HG03135 (cell line): ENCODE results near the gene NDUFA13.

Source experiments
- ATAC-seq: cut with Tn5 transposase; IDR thresholded peaks from one replicate; pipeline ENCODE4 v1.9.1; 2021; ENCODE audit warnings: mild to moderate bottlenecking, moderate library complexity; ENCODE audit not compliant: unreplicated experiment

The NDUFA13 gene

DNA sequence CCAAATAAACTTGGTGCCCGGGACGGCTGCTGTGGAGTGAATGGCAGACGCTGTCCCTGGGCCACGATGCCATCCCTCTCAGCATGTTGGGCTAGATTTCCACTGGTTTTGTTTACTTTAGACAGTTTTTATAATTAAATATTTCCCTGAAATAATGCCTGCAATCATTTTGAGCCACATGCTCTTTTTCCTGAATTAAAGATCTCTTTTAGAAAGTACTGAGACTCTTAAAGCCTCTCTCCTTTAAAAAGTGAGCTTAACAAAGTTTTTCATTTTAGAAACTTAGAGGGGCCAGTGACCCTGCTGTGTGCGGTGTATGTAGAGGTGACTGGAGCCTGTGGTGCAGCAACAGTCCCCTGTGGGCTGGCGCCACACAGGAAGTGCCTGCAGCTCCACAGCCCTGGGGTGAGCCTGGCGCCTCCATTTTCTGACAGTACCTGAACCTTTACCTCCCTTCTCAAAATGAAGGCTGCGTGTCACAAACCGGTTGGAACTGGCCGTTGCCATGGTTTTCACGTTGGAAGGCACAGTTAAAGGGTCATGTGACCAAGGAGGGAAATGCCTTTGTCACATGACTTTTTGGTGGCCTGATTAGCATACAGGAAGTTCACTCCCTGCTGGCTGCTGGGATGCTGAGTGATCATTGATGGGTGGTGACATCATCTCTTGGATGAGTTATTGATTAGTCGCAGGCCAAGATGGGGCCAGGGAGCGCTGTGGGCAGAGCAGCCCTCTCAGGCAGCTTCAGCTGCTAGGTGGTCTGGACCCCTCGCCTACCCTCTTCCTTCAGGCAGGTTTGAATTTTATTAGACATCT lies 26.9 kb upstream of the NDUFA13 start:
- peak; percentile 57 for ATAC-seq

DNA sequence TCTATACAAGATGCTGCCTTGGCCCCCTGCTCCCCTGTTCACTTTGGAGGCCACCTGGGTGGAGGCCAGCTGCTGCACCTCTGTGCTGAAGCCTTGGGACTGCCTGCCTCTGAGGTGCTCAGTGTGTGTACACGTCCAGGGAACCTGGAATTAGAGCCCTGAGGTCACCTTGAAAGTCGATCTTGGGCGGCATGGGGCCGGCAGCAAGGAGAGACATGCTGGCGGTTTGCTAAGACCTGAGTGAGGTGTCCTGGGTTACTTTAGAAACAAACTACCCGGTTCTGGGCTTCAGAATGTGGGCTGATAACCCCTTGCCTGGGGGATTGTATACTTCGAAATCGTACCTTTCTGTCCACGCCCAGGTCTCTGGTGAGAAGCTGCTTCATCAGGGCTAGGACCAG lies 26.2 kb upstream of the NDUFA13 start:
- ATAC-seq = no peak

DNA sequence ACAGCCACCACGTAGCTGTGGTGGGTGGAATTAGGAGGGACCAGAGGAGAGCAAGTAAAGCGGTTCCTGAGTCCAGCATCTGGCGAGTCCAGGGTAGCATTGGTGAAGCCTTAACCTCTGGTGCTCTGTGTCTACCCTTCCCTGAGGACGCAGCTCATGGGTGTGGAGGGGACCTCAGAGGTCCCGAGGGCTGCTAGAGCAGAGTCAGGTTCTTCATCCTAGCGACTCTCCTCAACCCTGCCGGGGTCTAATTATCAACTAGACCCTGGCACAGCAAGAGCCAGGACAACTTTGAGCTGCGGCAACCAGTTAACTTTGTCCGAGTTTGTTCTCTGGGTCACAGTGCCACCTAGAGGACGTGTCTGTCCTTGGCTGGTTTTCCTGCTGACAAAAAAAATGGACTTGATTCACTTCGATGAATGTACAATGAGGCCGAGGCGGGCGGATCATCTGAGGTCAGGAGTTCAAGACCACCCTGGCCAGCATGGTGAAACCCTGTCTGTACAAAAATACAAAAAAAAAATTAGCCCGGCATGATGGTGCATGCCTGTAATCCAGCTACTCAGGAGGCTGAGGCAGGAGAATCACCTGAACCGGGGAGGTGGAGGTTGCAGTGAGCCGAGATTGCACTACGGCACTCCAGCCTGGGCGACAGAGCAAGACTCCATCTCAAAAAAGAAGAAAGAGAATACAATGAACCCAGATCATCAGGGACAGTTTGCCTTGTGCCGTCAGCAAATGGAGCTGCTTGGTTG lies 25.6 kb upstream of the NDUFA13 start:
- ATAC-seq = no peak

DNA sequence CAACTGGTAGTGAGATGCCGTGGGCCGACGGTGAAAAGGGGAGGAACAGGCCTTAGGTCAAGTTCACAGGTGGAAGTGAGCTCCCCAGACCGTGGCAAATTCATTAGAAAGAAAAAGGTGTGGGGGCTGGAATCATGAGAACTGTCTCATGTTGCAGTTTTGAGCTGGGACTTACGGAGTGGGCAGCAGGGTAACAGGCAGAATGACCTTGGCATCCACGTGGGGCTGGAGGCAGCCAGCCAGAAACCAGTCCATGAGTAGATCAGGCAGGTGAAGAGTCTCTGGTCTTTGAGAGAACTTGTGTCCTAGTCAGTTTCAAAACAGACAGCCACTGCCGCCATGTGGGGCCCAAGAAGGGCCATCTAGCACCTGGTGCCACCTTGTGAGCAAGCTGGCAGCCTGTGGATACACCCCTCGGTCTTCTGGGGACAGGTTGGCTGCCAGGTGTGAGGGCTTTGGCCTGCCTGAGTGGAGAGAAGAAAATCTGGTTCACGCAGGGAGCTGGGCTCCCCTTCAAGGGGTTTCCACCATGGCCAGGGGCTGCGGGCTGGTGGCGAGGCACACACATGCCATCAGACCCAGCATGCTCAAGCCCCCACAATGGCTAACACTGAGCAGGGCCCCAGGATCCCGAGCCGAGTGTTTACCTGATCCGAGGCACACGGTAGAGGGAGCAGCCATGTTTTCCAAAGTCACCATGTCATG lies 24.6 kb upstream of the NDUFA13 start:
- ATAC-seq = no peak

DNA sequence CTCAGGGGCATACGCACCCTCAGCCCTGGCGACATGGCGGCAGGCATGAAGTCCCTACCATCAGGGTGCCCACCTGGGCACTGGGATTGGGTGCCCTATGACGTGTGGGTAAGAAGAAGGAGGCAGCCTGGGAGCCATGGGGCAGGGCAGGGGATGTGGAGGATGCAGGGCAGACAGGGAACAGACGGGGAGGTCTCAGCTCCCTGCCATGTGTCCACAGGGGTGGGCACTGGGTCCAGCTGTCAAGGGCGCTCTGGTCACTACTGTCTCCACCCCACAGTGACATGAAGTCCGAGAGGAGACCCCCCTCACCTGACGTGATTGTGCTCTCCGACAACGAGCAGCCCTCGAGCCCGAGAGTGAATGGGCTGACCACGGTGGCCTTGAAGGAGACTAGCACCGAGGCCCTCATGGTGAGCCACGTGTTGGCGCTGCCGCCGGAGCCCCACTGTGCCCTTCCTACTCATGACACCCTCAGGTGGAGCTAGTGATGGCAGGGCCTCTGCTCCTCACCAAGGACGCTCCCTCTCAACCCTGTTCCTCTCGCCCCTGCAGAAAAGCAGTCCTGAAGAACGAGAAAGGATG lies 23.9 kb upstream of the NDUFA13 start:
- ATAC-seq = no peak

DNA sequence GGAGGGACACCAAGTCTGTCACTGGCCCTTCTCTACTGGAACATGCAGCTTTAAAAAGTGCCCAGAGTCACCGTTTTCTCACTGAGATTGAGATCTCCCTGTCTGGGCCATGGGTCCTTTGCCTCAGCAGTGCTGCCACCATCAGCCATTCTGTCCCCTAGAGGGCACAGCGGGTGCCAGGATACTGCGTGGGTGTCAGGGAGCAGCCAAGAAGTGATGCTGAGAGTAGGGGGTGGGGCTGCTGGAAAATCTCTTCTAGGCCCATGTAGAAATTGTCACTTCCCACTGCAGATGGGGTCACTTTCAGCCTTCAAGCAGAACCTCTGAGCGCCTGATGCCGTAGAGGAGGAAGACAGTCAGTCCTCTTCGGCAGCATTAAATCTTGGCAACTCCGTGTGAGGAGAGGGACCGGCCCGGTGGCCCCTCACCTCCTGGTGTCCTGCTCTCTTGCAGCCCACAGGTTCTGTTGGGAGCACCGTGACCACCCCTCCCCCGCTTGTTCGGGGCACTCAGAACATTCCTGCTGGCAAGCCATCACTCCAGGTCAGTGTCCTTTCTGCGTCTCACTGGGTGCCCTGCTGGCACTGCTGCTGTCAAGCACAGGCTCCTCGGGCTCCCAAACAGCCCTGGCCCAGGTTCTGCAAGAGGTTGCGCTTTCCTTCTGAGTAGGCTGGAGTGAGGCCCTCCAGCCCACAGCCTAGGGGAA lies 22.0 kb upstream of the NDUFA13 start:
- no peak for ATAC-seq

DNA sequence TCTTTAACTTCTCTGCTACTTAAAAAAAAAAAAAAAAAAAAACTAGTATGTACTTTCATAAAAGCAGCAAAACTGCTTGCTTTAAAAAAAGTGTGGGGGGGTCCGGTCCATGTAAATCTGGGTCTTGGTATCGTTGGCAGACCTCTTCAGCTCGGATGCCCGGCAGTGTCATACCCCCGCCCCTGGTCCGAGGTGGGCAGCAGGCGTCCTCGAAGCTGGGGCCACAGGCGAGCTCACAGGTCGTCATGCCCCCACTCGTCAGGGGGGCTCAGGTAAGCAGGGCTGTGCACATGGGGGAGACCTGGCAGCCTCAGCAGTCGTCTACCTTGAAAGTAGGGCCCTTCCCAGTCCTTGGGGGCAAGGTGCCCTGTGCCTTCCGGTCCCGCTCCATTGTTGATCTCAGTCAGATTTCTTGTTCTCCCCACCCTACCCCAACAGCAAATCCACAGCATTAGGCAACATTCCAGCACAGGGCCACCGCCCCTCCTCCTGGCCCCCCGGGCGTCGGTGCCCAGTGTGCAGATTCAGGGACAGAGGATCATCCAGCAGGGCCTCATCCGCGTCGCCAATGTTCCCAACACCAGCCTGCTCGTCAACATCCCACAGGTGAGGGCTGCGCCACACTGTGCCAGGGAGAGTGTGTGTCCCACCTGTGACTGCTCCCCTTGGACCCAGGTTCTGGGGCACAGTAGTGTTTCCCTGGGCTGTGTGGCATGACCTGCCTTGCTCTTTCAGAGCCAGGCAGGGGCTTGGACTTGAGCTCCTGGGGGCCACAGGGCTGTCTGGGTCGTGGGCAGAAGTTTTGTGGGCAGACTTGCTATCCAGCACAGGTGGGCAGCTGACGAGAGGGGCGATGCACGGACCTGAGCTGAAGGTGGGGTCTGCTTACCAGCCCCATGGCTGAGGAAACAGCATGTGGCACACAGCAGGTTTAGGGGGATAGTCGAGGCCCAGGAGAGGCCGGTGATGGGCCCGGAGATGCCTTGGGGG lies 20.1 kb upstream of the NDUFA13 start:
- no peak for ATAC-seq

DNA sequence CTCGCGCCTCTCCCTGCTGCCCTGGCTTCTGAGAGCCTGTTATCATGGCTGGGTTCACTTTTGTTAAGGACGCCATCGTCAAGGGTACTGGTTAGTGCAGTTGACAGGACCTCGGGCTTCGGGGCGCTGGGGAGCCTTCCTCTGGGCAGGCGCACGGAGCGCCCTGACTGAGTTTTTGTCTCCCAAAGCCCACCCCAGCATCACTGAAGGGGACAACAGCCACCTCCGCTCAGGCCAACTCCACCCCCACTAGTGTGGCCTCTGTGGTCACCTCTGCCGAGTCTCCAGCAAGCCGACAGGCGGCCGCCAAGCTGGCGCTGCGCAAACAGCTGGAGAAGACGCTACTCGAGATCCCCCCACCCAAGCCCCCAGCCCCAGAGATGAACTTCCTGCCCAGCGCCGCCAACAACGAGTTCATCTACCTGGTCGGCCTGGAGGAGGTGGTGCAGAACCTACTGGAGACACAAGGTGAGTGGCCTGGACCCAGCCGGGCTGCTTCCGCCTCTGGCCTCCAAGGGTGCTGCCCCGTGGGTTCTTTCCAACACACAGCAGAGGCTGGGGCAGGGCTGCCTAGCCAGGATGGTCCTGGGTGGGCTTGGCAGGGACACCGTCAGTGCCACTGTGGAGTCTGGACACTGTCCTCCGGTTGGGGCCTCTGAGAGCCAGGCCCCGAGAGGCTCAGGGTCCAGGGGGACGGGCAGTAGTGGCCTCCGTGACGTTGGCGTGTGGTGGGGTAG lies 17.6 kb upstream of the NDUFA13 start:
- no peak for ATAC-seq

DNA sequence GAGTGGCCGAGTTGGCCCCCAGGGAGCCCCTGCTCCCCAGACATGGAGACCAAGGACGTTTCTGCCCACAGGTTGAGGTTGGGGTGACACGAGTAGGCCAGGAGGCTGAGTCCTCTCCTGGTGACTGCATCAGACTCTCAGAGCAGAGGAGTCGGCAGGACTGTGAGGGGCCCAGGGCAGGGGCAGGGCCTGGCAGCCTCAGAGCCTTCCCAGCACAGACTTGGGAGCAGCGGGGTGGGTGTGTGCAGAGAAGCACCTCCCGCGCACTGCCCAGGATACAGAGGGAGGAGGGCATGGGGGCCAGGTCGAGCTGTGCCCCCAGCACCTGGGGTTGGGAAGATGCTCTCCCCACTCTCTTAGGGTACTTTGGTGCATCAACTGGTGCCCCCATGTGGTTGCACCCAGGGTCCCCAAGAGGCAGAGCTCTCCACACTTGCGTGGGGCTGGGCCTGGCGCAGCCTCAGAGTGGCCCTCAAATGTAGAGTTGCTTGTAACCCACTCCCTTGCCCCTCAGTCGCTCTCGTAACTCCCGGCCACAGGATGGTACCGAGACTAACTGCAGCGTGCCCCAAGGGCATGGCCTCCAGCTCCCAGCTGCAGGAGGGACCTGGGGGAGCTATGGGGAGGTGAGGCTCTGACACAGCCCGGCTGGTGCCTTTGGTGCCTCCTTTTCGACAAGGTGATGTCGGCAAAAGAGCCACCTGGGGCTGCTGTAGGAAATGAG lies 16.6 kb upstream of the NDUFA13 start:
- no peak for ATAC-seq

DNA sequence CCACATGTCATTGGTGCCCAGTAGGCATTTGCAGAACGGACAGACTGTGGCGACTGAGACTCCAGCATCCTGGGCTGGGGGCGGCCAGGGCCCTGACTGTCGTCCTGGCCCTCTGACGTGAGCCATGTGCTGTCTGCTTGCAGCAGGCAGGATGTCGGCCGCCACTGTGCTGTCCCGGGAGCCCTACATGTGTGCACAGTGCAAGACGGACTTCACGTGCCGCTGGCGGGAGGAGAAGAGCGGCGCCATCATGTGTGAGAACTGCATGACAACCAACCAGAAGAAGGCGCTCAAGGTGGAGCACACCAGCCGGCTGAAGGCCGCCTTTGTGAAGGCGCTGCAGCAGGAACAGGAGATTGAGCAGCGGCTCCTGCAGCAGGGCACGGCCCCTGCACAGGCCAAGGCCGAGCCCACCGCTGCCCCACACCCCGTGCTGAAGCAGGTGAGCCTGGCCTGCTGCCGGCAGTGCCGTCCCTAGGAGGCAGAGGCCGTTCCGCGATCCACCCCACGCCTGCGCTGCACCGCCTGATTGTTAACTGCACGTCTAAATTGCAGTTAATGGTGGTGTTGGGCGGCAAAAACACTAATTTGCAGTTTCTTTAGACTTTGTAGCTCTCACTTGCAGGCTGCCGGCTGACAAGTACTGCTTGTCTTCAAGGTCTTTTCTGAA lies 14.9 kb upstream of the NDUFA13 start:
- no peak for ATAC-seq

DNA sequence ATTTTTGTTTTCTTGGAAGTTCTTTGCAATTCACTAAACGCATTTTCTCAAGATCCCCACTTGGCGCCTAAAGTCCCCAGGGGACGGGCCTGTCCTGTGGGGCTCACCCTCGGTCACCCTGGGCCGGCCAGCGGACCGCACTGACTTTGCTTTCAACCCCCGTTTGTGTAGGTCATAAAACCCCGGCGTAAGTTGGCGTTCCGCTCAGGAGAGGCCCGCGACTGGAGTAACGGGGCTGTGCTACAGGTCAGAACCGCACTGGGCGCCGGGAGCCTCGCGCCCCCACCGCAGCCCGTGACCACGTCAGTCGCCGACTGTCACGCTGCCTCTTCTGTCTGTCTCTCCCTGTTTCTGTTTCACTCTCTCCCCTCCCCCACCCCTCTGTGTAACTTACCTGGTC lies 14.2 kb upstream of the NDUFA13 start:
- no peak for ATAC-seq

DNA sequence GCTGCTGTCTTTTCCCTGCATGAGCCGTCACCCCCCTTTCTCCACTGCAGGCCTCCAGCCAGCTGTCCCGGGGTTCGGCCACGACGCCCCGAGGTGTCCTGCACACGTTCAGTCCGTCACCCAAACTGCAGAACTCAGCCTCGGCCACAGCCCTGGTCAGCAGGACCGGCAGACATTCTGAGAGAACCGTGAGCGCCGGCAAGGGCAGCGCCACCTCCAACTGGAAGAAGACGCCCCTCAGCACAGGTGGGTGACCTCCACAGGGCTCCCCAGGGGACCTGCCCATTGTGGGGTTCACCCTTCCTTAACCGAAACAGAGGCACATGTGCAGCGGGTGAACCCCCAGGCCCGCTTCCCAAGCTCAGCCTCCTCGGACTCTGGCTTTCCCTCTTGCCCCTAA lies 13.7 kb upstream of the NDUFA13 start:
- no peak for ATAC-seq

DNA sequence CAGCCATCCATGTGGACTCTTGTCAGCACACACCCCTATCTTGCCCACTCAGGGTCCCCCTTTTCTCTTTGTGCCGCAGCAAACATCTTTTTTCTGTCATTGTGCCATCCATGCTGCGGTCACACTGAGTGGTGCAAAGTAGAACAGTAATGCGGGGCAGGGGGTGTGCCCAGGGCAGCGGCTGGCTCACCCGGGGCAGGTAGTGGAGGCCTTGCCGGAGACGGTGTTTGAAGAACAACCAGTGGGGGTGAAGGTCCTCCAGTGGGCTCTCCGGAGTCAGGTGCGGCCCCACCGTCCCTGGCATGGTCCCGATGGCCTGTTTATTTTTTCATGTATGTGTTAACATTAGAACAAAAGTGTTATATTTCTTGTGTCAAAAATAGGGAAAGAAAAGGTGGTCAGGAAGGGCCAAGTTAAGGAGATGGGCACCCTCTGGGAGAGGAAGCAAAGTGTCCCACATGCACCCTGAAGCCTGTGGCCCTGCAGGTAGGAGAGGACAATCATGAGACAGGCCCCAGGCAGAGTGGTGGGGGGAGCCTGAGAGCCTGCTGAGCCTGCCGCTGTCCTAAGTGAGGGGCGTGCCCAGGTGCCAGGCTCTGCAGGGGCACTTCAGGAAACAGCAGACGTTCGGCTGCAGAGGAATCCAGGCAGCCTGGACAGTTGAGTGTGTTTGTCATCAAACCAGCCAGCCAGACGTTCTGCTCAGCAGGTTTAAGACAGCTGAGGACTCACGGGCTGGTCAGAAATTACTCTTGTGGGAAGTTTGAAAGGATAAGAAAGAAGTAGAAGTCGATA lies 13.0 kb upstream of the NDUFA13 start:
- ATAC-seq = no peak

DNA sequence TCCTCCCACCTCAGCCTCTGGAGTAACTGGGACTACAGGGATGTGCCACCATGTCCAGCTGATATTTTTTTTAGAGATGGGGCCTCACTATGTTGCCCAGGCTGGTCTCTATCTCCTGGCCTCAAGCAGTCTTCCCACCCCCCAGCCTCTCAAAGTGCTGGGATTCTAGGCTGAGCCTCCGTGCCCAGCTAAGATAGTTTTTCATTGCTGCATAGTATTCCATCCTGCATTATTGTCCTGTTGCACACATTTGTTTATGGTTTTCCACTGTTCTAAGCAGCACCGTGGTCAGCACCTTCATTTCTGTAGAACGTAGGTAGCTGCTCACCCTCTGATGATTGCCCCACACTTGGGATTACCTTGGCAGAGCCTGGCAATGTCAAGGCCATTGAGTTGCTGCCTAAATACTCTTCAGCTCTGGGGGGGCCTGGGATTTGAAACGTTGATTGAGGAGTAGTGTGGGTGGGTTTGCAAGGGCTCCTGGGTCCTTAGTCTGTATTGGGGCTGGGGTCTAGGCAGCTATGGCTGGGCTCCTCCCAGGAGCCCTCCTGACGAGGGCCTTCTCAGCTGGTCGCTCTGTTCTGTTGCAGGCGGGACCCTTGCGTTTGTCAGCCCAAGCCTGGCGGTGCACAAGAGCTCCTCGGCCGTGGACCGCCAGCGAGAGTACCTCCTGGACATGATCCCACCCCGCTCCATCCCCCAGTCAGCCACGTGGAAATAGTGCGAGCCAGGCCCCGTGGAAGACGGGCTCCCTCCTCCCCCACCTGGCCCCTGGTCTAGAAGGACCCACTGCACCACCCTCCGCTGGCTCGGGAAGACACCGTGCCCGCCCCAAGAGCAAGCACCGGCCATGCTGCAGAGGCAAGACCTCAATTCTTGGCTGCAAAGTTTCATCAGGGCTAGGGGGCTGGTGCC lies 11.0 kb upstream of the NDUFA13 start:
- ATAC-seq = no peak

DNA sequence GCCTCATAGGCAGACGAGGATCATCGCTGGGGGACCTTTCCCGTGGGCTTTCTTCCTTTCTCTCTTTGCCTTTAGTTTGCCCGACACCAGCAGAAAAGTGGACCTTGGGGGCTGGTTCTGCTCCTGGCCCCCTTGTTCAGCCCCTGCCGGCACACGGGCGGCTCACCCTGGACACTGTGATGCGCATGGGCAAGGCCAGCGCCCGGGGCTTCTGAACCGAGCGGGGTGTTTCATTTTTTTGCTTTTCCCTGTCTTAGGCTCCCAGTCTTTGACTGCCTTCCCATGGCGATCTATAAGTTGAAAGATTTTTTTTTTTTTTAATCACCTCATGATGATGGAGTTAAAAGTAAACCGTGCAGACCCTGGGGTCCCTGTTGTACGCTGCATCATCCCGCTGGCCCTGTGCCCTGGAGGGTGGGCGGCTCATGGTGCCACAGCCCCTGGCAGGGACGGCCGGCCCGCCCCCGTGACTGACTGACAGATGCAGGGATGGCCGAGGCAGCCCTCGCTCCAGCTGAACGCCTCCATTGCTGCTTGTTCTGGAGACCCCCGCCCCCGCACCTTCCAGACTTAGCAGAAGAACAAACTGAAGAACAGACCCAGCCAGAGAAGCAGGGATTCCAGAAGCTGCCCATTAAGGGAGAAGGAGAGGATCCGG lies 10.2 kb upstream of the NDUFA13 start:
- no peak for ATAC-seq
